Stimulated activated CD4-positive, alpha-beta T cell treated with anti-CD3 and anti-CD28 coated beads, Interleukin-4, amount 100 ng/mL, for 48 hours (primary cell): ENCODE results near the gene UBL4A.

Experiments used
- DNase-seq, 2 donors: peaks; one replicate each; pipeline ENCODE4 v3.0.0-alpha.2; 2020; ENCODE audit warnings: low read depth in 2 of 2

The UBL4A gene

DNA sequence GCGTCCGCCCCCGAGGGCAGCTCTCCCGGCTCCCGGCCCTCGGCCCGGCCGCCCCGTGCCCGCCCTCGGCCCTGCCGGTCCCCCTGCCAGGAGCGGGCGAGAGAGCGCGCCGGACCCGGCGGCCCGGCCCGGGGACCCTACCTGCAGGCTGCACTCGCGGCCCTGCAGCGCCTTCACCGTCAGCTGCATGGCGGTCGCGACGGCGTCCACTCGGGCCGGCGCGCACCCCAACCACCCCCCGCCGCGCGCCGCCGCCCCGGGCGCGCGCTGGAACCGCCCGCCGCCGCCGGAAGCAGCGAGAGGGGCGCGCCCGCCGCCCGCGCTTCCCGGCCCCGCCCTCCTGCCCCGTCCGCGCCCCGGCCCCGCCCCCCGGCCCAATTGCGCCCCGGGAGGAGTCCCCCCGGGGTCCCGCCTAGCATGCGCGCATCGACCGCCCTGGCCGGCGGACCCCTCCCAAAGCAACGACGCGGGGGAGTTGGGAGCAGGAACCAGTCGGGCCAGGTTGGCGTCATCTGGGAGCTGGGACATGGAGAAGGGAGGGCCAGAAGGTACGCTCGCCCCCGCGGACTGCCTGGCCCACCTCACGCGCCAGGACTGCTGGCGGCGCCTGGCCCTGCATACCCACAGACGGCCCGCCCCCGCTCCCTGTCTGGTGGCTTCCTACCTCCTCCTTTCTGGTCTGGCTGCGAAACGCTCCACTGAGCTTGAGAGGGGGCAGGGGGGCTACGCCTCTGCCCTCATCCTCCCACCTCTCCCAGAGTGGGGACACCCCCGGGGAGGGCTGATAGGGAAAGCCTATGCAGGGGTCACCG, at the start of gene UBL4A:
Gene UBL4A, minus strand, starts transcription at position 220 of the 812 bp plus-strand sequence. Its CDS starts 31 bp downstream, at position 189.
- peak; percentile 29 to 39 for DNase-seq

DNA sequence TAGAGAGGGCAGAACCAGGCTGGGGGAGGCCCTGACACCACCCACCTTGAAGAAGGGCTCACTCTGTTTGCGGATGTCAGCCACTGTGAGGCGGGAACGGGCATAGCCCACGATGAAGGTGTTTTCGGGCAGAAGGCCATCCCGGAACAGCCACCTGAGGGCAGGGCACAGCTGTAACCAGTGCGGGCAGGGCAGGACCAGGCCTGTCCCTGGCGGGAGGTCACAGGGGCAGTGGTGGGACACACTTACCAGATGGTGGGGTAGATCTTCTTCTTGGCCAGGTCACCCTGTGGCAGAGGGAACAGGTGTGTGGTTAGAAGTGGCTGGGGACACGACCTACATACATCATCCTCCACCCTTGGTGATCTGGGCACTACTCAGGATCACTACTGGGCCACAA, 49.5 kb upstream of the UBL4A start:
- no peak for DNase-seq

DNA sequence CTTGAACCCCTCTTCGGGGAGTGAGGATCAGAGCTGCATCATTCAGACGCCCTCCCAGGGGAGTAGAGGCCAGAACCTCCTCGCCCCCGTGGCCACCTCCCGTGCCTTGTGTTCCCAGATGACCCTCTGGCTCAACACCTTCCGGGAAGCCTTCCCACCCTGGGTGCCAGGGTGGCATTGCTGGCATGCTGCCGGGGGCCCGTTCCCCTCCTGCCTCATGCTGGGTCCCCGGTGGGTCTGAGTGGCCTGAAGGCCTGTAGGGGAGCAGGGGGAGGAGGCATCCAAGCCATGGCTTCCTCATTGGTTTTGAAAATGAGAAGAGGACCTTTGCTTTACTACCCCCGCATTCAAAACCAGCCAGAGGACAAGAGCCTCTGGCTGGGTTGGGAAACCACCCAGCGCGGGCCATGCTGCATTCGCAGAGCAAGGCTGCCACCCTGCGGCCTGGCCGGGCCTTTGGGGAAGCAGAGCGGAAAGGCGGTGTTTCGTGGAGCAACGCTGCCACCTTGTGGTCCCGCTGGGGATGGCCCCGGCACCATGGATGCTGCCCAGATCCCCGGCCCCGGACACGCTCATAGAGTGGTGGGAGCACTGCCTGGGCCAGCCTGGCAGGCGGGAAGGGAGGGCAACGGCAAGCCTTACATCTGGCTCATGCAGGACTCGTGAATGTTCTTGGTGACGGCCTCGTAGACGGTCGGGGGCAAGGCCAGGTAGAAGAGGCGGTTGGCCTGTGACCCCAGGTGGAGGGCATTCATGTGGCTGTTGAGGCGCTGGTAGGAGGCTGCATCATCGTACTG, 48.3 kb upstream of the UBL4A start:
- DNase-seq, result peak; percentile 78 to 84

DNA sequence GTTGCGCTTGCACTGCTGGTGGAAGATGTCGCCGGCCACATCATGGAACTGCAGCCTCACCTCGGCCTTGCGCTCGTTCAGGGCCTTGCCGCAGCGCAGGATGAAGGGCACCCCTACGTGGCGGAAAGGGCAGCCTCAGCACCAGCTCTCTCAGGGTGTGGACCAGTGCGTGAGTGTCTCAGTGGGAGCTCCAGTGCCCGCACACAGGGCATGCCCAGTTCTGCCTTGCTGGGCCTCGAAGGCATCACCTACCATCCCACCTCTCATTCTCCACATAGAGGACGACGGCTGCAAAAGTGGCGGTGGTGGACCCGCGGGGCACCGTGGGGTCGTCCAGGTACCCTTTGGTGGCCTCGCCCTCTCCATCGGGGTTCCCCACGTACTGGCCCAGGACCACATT, 46.3 kb upstream of the UBL4A start:
- no peak for DNase-seq

DNA sequence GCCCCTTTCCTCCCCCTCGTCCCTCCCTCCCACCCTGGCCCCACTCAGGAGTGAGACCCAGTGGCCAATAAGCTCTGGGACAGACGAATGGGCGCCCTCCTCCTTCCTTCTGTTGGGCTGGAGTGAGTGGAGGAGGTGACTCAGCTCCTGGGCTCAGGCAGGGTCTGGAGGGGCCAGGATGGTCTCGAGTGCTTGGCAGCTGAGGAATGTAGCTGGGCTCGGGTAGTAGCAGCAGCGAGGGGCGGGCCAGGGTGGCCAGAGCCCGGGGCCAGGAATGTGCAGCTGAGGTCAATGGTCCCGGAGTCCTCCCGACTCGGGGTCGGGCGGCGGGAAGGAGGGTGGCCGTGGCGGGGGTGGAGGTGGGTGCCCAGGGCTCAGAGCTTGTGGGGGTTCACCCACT, 45.2 kb upstream of the UBL4A start:
- DNase-seq, result no peak

DNA sequence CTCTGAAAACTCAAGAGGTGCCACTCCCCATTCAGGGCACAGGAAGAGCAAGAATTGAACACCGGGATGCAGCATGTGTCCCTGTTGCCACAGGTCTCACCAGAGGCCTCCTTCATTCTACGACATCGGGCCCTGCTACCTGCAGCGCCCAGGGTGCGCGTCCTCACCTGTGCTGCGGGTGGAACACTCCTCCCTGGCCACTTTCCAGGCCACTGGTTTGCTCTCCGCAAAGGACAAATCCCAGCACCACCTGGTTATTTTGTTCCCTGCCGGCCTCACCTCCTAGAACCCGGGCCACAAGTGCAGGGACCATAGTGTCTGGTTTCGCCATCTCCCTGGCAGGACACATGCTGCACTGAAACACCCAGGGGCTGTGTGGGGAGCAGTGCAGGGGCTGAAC, 43.9 kb upstream of the UBL4A start:
- DNase-seq, result no peak

DNA sequence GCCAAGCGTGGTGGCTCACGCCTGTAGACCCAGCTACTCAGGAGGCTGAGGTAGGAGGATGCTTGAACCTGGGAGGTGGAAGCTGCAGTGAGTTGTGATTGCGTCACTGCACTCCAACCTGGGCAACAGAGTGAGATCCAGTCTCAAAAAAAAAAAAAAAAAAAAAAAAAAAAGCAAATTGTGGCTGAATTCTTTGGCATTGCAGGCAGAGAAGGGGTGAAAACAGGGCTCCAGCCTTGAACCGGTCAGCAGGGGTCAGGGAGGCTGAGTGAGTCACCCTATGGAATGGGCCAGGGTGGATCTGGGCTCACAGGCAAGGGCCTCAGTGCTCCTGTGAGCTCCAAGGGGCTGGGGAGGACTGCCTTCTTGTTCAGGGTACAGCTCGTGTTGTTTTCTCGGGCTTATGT, 42.8 kb upstream of the UBL4A start:
- no peak for DNase-seq

DNA sequence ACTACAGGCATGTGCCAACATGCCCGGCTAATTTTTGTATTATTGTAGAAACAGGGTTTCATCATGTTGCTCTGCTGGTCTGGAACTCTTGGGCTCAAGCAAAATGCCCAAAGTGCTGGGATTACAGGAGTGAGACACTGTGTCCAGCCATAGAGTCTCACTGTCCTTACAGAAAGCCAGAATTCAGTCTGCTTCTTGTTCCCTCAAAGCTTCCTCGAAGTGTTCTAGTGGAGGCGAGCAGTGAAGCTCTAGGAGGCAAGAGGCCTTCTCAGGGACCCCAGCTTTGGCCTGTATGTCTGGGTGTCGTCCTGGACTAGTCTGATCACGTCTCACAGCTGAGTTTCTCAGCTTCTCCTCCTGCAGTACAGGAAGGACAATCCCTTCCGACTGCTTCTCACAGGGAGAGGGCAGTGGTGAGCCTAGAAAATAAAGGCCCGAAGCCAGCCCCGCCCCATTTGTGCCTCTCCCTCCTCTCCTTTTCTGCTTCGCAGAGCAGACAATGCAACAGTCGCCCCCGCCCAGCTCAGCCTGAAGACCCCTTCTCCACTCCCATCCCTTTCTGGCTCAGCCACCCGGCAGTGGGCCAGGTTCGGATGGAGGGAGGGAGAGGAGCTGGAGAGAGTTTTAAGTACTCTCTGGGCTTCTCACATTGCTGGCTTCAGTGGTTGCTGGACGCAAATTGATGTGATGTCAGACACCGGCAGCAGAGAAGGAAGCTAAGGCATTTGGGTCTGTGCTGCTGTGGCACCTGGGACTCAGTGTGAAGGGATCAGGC, 40.7 kb upstream of the UBL4A start:
- peak; percentile 47 to 54 for DNase-seq

DNA sequence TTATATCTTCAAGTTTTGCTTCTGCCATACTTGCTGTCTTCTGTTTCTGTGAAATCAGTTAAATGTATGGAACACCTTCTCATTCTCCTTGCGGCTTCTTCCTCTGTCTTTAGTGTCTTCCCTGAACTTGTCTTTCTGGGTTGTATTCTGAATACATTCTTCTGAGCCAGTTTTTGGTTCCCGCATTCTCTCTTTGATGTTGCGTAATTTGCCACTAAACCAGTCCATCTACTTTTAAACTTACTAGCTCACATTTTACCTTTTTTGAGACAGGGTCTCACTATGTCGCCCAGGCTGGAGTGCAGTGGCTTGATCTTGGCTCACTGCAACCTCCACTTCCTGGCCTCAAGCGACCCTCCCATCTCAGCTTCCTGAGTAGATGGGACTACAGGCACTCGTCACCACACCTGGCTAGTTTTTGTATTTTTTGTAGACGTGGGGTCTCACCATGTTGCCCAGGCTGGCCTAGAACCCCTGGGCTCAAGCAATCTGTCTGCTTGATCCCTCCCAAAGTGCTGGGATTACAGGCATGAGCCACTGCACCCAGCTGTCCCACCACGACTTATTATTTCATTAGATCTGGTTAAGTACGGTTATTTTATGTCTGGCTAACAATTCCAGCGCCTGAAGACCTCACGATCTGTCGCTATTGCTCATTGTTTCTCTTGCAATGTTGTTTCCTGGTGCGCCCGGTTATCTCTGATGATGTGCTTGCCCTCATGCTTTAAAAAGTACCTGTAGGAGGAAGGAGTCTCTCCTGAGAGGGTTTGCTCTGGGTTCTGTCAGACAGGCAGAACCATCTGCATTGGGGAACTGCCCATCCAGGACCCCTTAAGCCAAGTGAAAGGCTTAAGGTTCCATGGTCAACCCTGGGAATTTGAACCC, 39.4 kb upstream of the UBL4A start:
- no peak for DNase-seq

DNA sequence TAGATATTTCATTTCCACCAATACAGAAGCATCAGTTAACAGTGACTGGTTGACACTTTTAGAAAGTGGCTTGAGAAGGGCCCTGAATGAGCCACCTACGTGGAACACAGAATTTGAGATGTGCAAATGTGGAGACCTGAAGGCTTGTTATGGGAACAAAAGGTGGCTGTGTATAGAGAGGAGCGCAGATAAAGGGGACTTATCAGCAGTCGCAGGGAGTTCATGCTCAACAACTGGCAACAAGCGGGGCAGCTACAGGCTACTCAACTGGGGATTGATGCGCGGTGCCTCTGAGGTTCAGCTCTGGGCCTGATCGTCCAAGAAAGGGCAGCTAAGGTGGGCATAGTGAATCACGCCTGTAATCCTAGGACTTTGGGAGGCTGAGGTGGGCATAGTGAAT, 33.0 kb upstream of the UBL4A start:
- no peak for DNase-seq

DNA sequence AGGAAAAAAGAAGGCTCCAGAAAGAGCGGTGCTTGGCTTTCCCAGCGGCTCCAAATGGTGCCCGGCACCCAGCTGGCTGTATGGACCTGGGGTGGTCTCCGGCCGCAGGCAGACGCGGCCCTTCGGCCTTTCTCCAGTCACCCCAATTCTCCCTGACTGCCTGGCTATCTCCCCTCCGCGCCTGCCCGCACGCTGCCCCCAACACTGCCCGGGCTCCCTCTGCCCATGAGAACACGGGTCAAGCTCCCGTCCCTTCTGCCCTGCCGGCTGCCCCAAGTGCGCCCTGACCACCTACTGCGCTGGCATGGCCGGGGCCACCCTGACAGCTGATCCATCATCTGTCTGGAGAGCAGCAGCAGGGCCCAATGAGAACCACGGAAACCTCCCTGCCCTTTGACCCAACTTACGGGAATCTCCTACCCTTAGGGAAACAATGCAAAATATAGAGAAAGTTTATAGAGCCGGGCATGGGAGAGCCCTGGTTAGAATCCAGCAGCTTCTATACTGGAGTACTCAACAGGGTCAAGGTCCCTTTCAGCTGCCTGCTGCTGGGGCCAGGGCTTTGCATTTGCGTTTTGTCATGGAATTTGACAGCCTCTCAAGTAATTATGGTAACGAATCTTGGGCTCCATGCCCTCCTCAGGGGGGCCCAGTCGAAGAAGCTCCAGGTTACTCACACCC, 30.8 kb upstream of the UBL4A start:
- no peak for DNase-seq

DNA sequence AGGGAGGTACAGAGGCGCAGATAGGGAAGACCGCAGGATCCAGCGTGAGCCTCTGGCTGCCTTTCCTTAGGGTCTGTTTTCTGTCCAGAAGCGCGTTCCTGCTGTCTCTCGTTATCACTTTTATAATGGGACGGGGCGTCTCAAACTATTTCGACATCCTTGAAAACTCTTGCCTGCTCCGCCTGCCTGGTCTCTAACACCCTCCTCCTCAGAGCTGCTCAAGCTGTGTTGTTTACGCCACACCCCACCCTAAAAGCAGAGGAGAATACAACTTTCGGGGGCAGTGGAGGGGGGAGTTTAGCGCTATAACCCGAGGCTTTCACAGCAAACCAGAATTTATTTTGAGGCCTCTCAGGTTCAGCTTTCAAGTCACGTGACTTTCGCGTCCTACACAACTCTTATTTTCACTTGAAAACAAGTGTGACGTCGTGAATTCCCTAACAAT, 30.3 kb upstream of the UBL4A start:
- DNase-seq, result no peak

DNA sequence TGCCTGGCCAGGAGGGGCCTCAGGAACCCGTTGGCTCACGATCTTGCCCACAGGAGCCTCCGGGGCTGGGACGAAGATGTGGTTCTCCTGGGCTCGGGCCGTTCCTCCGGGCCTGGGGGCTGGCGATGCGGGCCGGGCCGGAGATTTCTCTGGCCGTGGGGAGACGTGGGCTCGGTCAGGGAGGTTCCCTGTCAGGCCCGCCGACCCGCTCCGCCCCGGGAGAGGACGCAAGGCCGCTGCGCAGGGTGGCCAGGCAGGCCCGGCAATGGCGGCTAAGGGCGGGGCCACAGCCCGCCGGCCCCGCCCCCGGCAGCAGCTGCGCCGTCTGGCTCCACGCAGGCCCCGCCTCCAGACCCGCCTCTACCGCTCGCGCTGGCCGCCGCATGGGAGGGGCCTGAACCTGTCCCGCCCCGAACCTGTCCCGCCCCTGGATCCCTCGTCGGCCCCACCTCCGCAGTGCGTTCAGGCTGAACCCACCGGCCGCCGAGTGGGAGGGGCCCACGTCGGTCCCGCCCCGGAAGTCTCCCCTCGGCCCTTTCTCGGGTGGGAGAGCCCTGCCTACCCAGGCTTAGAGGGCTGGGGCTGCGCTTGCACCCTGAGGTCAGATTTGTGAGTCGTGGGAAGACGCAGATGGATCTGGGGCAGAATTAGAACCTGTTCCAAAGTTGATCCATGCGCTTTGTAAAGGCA, 29.7 kb upstream of the UBL4A start, which contains the start of gene FAM3A:
Gene FAM3A, minus strand, starts transcription at position 267 of the 690 bp plus-strand sequence. CDS start 460 bp downstream, outside the sequence.
- DNase-seq, result peak; percentile 90

DNA sequence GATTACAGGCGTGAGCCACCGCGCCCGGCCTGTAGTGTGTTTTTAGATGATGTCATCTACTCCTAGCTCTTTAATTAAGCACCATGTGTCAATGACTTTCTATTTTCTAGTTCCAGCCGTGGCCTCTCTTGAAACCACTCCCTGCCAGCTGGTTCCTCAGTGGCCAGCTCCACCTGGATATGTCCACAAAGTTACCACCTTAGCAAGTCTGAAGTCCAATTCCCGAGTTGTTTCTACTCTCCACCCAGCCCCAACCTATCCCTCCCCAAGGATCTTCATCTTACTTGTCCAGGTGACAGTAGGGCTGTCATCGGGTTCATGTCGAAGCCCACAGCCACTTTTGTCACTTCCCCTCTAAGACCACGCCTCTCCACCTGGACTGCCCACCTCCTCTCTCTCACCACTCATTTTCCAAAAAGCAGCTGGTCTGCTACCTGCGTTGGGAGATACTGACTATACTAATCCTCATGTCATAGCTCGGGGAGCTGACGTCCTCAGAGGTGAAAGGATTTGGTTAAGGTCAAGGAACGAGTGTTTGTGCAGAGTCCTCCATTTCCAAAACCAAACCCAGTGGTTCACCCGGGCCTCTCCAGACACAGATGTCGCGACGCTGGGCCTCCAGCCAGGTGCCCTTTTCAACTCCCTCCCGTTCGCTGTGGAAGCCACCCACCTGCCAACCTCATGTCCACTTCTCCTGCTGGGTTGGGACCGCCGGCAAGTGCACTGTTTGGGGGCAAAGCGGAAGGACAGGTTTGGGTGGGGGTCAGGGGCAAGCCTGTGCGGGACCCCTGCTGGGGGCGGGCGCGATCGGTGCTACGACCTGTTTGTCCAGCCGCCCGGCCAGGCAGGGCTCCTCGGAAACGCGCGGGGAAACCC, 28.9 kb upstream of the UBL4A start:
- DNase-seq, result no peak

DNA sequence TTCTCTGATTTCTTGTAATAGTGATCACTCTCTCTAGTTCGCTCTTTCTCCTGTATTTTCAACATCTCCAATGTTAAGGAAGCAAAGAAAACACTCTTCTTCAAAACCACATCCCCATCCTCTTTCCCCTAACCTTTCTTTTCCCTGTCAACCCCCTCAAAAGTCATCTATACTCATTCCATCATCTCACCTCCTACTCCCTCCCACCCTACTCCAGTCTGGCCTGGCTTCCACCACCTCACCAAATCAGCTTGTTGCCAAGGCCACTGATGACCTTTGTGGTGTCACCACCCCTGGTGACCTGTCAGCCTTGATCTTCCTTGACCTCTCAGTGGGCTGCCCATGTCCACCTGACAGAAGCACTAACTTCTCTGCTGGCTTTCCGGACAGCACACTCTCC, 27.3 kb upstream of the UBL4A start:
- no peak for DNase-seq

DNA sequence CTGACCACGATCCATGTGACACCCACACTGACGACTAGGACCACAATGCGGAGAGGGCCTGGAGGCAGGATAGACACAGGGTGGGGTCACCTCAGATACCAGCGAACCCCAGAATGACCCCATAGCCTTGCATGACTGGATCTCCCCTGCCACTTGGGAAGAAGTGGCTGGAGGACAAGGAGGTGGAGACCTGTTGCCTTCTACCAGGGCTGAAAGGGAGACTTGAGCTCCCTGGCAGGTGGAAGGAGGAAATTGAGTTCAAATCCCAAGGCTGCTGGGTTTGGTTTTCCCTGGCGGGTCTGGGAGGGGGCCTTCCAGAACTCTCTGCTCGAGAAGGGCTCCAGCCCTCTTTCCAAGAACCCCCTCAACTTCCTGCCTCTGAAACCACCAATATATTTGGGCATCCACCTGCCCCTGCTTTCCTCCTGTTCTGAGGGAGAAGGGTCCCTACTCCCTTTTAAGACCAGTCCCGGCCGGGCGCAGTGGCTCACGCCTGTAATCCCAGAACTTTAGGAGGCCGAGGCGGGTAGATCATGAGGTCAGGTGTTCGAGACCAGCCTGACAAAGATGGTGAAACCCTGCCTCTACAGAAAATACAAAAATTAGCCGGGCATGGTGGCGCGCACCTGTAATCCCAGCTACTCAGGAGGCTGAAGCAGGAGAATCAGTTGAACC, 26.6 kb upstream of the UBL4A start:
- no peak for DNase-seq

DNA sequence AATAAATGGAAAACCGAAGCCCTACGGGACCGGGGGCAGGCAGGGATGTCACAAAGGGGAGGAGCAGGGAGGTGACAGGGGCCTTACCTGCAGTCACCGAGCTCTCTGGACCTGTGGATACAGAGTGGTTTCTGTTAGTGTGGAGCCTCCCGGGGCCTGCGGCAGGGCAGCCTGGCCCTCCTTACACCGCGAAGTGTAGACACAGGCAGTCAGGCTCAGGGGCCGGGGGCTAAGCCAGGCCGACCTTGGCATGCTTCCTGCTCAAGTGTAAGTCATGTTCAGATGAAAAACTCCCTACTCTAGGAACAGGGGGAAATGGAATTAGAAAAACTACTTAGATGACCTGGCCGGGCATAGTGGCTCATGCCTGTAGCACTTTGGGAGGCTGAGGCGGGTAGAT, 25.3 kb upstream of the UBL4A start:
- DNase-seq, result no peak

DNA sequence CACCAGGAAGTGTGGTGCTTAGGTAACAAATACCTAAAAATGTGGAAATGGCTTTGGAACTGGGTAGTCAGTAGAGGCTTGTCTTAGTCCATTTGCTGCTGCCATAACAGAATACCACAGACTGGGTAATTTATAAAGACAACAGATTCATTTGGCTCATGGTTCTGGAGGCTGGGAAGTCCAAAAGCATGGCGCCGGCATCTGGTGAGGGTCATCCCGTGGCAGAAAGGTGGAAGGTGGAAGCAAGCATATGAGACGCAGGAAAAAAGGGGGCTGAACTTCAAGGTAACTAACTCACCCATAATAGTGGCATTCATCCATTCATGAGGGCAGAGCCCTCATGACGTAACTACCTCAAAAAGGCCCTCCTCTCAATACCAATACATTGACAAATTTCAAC, 23.0 kb upstream of the UBL4A start:
- no peak for DNase-seq
